ENCODE measurements around the gene DLST. TPM values are rescaled to one million over a fixed set of nuclear protein-coding genes. Genes with fewer than 3 reads are reported as not detected.

Gene DLST
- total and polyA plus RNA-seq, 2 of the 4 experiments (the other 2 are of a cell fraction): 58.6 to 119 TPM

- TF ChIP-seq CHD1 (IDR thresholded peaks at IDR 0.05; ENCODE audit: low read depth, low read length) (no peak), RCOR1 (IDR thresholded peaks at IDR 0.05; ENCODE audit: insufficient replicate concordance, low read length) (no peak)
Measured at GRCh38 chr14:74841230-74842207, 40.2 kb upstream of the DLST start (continued).

- Histone ChIP-seq H3K9me1 (ENCODE audit: insufficient read depth, low read length) (0 out of 2 replicates have a peak, but pooled peaks cover 9% of the 10 kb centered on the region), H2AFZ (replicated peaks; ENCODE audit: low read length, poor library complexity) (no peak overlapping the region), H3K9me3 (ENCODE audit: control insufficient read depth, insufficient read depth, low read length) (no peaks in the 10 kb centered on the region), H2BK120ac (ENCODE audit: low read depth, low read length) (peak overlapping the region; percentile 30; the same call in 1 of the 2 replicates), H3K18ac (ENCODE audit: low read depth, low read length) (0 out of 2 replicates have a peak overlapping the region, but pooled peaks have one; percentile 6), H3K4me1 (ENCODE audit: control insufficient read depth, insufficient read depth, low read length) (peaks cover 9% of the 10 kb centered on the region), H3K14ac (replicated peaks; ENCODE audit: low read depth, low read length) (no peak overlapping the region; the same call in 1 of the 2 replicates), H3K4ac (ENCODE audit: low read depth, low read length) (peak overlapping the region; percentile 49; the same call in 1 of the 2 replicates), H2AK5ac (ENCODE audit: low read depth, low read length) (no peak overlapping the region; the same call in 1 of the 2 replicates), H2BK20ac (ENCODE audit: low read depth, low read length) (no peak overlapping the region), H4K5ac (ENCODE audit: low read depth, low read length) (no peak overlapping the region), H3K27ac (ENCODE audit: insufficient read depth, low read length) (no peak overlapping the region), H2AK9ac (replicated peaks; ENCODE audit: low read depth, low read length, poor library complexity) (no peak overlapping the region), H3K36me3 (ENCODE audit: control insufficient read depth, insufficient read depth, low read length) (peaks cover 5% of the 10 kb centered on the region), H3K79me1 (ENCODE audit: low read depth in 1 of 2, low read length in 2 of 2) (peaks cover 0 to 4% of the 10 kb centered on the region in 2 experiments; a peak in 2 of 4 replicates), H3K27me3 (ENCODE audit: control insufficient read depth, insufficient read depth, low read length) (no peaks in the 10 kb centered on the region), H2BK5ac (ENCODE audit: low read depth, low read length, poor library complexity, severe bottlenecking) (no peak overlapping the region), H3K23ac (ENCODE audit: low read depth, low read length) (no peak overlapping the region), H3K9ac (ENCODE audit: low read depth, low read length) (no peak overlapping the region), H2BK15ac (ENCODE audit: low read depth, low read length) (no peak overlapping the region), H4K8ac (ENCODE audit: low read depth in 2 of 2, low read length in 2 of 2) (no peak overlapping the region), H4K91ac (ENCODE audit: insufficient read depth, low read depth, low read length) (no peak overlapping the region), H3K4me3 (ENCODE audit: insufficient read depth, low read depth, low read length) (no peak overlapping the region), H3K4me2 (ENCODE audit: low read depth, low read length) (no peak overlapping the region), H4K20me1 (ENCODE audit: insufficient read depth, low read length) (no peaks in the 10 kb centered on the region), H3K56ac (ENCODE audit: extremely low read depth, insufficient read depth, low read length) (no peak overlapping the region)
- ChIA-PET CTCF (no interaction called here), POLR2A (ENCODE audit: unreplicated experiment) (no interaction called here)
- BruUV-seq (replicated peaks): no TSS peak
- intact Hi-C loops (cut with micrococcal nuclease) (no loop called here), dilution Hi-C loops (cut with HindIII; ENCODE audit: low sequenced_read_pairs, unreplicated experiment) (no loop called here), in situ Hi-C loops (cut with MboI; ENCODE audit: low sequenced_read_pairs) (no loop called here)
- 0 out of 2 replicates have a peak, but pooled peaks have one; percentile 18 for TF ChIP-seq CTCF (conservative IDR thresholded peaks at IDR 0.05; ENCODE audit: low read depth, low read length)
- no peak for TF ChIP-seq NFE2L2 (IDR thresholded peaks at IDR 0.05; ENCODE audit: low read depth, low read length)
- peak; percentile 54 for DNase-seq
- peak; percentile 58; the same call in 1 of the 2 replicates for ATAC-seq (ENCODE audit: low read depth)
Measured at GRCh38 chr14:74843653-74844052, 38.1 kb upstream of the DLST start.

Measured in IMR-90 (cell line).